Astrocyte (in vitro differentiated cells and primary cell): Measurements from ENCODE around the gene C2orf92. TPM values are rescaled to one million over a fixed set of nuclear protein-coding genes. Genes with fewer than 3 reads are reported as not detected.
A peak's percentile ranks its signal among the peaks of the same experiment; 100 is the strongest.

ENCODE experiments used
- DNase-seq: peaks from one replicate; pipeline ENCODE4 v3.0.0-alpha.2; 2010; ENCODE audit warnings: low read depth
- FAIRE-seq: peaks from 2 replicates; lab custom pipeline; 2011; peaks lifted over from hg19 to GRCh38; lab: Jason Lieb, UNC
- H2AFZ ChIP-seq: 2 replicates; pipeline ENCODE4 v1.6.0; 2012; ENCODE audit warnings: low read depth, low read length, inconsistent platforms
- H3K27ac ChIP-seq: 2 replicates; pipeline ENCODE4 v1.5.1; 2011; ENCODE audit warnings: low read depth, low read length, inconsistent platforms
- H3K27me3 ChIP-seq: 2 replicates; pipeline ENCODE4 v1.6.0; 2011; ENCODE audit warnings: low read length, inconsistent platforms; ENCODE audit not compliant: insufficient read depth
- H3K36me3 ChIP-seq: 2 replicates; pipeline ENCODE4 v1.5.1; 2011; ENCODE audit warnings: low read length, inconsistent platforms; ENCODE audit not compliant: insufficient read depth
- H3K4me1 ChIP-seq: 2 replicates; pipeline ENCODE4 v1.5.1; 2011; ENCODE audit warnings: low read length, inconsistent platforms; ENCODE audit not compliant: insufficient read depth
- H3K4me2 ChIP-seq: 2 replicates; pipeline ENCODE4 v1.6.0; 2012; ENCODE audit warnings: low read length, inconsistent platforms
- H3K4me3 ChIP-seq: 2 replicates; pipeline ENCODE4 v1.5.1; 2011; ENCODE audit warnings: low read depth, mild to moderate bottlenecking, low read length, inconsistent platforms; ENCODE audit not compliant: insufficient read depth
- H3K79me2 ChIP-seq: 2 replicates; pipeline ENCODE4 v1.6.0; 2012; ENCODE audit warnings: mild to moderate bottlenecking, low read length, inconsistent platforms; ENCODE audit not compliant: insufficient read depth
- H3K9ac ChIP-seq: 2 replicates; pipeline ENCODE4 v1.6.0; 2012; ENCODE audit warnings: mild to moderate bottlenecking, low read length, inconsistent platforms
- H3K9me3 ChIP-seq: 2 replicates; pipeline ENCODE4 v1.5.1; 2012; ENCODE audit warnings: low read depth, mild to moderate bottlenecking, low read length, inconsistent platforms; ENCODE audit not compliant: insufficient read depth
- H4K20me1 ChIP-seq: 2 replicates; pipeline ENCODE4 v1.6.0; 2012; ENCODE audit warnings: low read length, inconsistent platforms; ENCODE audit not compliant: insufficient read depth
- H3K27ac Mint-ChIP-seq: one replicate; pipeline ENCODE4 v1.8.0; 2021; ENCODE audit warnings: mild to moderate bottlenecking, mixed read lengths; ENCODE audit not compliant: unreplicated experiment
- H3K27me3 Mint-ChIP-seq: one replicate; pipeline ENCODE4 v1.8.0; 2021; ENCODE audit warnings: low read depth, mixed read lengths; ENCODE audit not compliant: unreplicated experiment
- H3K36me3 Mint-ChIP-seq: one replicate; pipeline ENCODE4 v1.8.0; 2021; ENCODE audit warnings: low read depth, mixed read lengths; ENCODE audit not compliant: unreplicated experiment
- H3K4me1 Mint-ChIP-seq: one replicate; pipeline ENCODE4 v1.8.0; 2021; ENCODE audit warnings: low read depth, mixed read lengths; ENCODE audit not compliant: unreplicated experiment
- H3K4me3 Mint-ChIP-seq: one replicate; pipeline ENCODE4 v1.8.0; 2021; ENCODE audit warnings: mild to moderate bottlenecking, moderate library complexity, mixed read lengths; ENCODE audit not compliant: unreplicated experiment
- H3K9me3 Mint-ChIP-seq: one replicate; pipeline ENCODE4 v1.8.0; 2021; ENCODE audit warnings: mild to moderate bottlenecking, mixed read lengths; ENCODE audit not compliant: unreplicated experiment
- EZH2 ChIP-seq: IDR thresholded peaks from 2 replicates; pipeline ENCODE4 v1.6.1; 2012; ENCODE audit warnings: mild to moderate bottlenecking, low read length, inconsistent platforms; ENCODE audit not compliant: insufficient read depth
- total RNA-seq: library from RNA; stranded (reverse); gene quantifications from 2 replicates; pipeline ENCODE4 v1.2.1, GENCODE V29; 2021
- TF ChIP-seq, protein P1 (sequence below): IDR thresholded peaks from 2 replicates; pipeline ENCODE4 v1.5.1; 2011; ENCODE audit warnings: low read depth, mild to moderate bottlenecking, inconsistent platforms, low read length, moderate library complexity; ENCODE audit not compliant: insufficient read depth

Gene C2orf92
- total RNA-seq, 1 donor from 2014 or later = 15.3 TPM

DNA sequence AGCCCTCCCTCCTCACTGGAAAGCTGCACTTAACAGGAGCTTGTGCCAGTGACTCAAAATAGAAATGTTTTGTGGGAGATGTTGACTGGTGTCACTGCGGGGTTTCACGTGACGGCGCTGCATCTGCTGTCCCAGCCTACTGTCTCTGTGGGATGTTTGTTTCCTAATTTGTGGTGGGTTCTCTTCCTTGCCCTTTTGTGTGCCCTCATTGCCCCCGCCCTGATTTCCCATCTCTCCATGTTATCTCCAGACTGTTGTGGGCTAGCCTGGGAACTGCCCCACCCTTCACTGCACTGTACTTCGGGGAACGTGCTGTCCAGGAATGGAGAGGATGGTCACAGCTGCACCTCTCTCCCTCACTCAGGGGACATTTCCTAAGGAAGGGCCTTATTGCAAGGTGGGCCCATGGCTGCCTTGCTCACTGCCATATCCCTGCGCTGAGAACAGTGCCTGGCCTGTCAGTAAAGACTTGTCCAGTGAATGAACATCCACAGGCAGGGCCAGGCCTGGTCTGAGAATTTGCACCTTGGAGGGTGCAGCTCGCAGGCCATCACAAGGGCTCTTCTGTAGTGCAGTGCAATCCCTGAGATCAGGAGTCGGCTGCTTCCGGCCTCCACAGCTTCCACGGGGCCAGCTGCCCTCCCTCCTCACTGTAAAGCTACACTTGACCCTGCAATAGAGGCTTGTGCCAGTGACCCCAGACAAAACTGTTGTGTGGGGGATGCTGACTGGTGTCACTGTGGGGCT lies 61.9 kb downstream of the C2orf92 start:
- peaks cover 3% of the 10 kb centered on the region for H3K4me1 Mint-ChIP-seq
- Histone ChIP-seq H3K27ac (no peak overlapping the region), H3K4me3 (no peak overlapping the region), H4K20me1 (no peaks in the 10 kb centered on the region), H3K36me3 (no peaks in the 10 kb centered on the region), H3K9ac (no peak overlapping the region), H3K79me2 (no peaks in the 10 kb centered on the region), H3K27me3 (no peaks in the 10 kb centered on the region), H3K9me3 (peaks cover 6% of the 10 kb centered on the region), H2AFZ (no peak overlapping the region), H3K4me2 (no peak overlapping the region), H3K4me1 (no peaks in the 10 kb centered on the region)
- H3K36me3 Mint-ChIP-seq = peaks cover 9% of the 10 kb centered on the region
- H3K9me3 Mint-ChIP-seq = peaks cover 30% of the 10 kb centered on the region
- TF ChIP-seq, protein P1, sequence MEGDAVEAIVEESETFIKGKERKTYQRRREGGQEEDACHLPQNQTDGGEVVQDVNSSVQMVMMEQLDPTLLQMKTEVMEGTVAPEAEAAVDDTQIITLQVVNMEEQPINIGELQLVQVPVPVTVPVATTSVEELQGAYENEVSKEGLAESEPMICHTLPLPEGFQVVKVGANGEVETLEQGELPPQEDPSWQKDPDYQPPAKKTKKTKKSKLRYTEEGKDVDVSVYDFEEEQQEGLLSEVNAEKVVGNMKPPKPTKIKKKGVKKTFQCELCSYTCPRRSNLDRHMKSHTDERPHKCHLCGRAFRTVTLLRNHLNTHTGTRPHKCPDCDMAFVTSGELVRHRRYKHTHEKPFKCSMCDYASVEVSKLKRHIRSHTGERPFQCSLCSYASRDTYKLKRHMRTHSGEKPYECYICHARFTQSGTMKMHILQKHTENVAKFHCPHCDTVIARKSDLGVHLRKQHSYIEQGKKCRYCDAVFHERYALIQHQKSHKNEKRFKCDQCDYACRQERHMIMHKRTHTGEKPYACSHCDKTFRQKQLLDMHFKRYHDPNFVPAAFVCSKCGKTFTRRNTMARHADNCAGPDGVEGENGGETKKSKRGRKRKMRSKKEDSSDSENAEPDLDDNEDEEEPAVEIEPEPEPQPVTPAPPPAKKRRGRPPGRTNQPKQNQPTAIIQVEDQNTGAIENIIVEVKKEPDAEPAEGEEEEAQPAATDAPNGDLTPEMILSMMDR = no peak
- TF ChIP-seq EZH2 = no peak
- H3K27me3 Mint-ChIP-seq = peaks cover 14% of the 10 kb centered on the region
- FAIRE-seq (no peak), DNase-seq (no peak)
- peak overlapping the region; percentile 27 for H3K4me3 Mint-ChIP-seq
- no peak overlapping the region for H3K27ac Mint-ChIP-seq

DNA sequence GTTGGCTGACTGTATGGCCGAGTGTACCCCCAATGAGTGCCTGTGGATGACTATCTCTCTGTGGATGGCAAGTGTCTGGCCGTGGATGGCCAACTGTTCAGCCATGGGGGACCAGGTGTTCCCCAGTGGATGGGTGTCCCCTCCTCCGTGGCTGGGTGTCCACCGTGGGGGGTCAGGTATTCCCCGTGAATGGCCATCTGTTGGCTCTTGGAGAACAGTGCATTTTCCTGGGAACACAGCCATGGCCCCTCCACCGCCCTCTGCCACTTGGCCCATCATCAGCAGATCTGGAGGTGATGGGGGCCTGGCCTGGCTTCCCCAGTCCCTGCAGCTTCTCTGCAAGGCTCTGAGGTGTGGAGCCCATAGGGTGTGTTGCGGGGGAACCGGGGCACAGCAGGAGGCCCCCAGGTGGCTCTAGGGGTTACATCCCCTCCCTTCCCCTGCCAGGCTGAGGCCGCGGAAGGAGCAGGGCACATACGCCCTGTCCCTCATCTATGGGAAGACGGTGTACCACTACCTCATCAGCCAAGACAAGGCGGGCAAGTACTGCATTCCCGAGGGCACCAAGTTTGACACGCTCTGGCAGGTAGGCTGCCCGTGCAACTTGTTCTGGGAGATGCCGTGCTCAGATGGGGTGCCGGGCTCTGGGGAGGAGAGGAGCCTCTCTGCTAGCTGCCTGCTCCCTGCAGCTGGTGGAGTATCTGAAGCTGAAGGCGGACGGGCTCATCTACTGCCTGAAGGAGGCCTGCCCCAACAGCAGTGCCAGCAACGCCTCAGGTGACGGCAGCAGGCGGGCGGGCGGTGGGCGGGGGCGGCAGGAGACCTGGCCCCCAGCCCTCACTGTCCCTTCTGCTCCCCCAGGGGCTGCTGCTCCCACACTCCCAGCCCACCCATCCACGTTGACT lies 63.2 kb downstream of the C2orf92 start:
- H3K4me3 Mint-ChIP-seq = no peak overlapping the region
- H3K36me3 Mint-ChIP-seq = peaks cover 5% of the 10 kb centered on the region

More for the DNA sequence above, 63.2 kb downstream of the C2orf92 start:
- FAIRE-seq (no peak), DNase-seq (no peak)
- no peaks in the 10 kb centered on the region for H4K20me1 ChIP-seq
- H3K27ac ChIP-seq = no peak overlapping the region
- H3K9me3 ChIP-seq = peaks cover 6% of the 10 kb centered on the region
- Mint-ChIP-seq H3K27me3 (peaks cover 10% of the 10 kb centered on the region), H3K4me1 (peaks cover 3% of the 10 kb centered on the region), H3K9me3 (peaks cover 21% of the 10 kb centered on the region), H3K27ac (no peak overlapping the region)
- H3K79me2 ChIP-seq = no peaks in the 10 kb centered on the region
- TF ChIP-seq EZH2 = no peak
- TF ChIP-seq, protein P1 = no peak
- H3K4me3 ChIP-seq = no peak overlapping the region
- H3K27me3 ChIP-seq = no peaks in the 10 kb centered on the region
- H2AFZ ChIP-seq = no peak overlapping the region
- no peaks in the 10 kb centered on the region for H3K36me3 ChIP-seq
- no peaks in the 10 kb centered on the region for H3K4me1 ChIP-seq
- H3K4me2 ChIP-seq = no peak overlapping the region
- H3K9ac ChIP-seq = no peak overlapping the region
